Islet precursor cell (in vitro differentiated cells): ENCODE measurements around the gene CENPQ.
"Not testable (repeated sequence)": the region's sequence is repeated elsewhere in the genome, so short reads cannot be mapped to it uniquely, and the experiment has no call there.

Source experiments
- DNase-seq: peaks from one replicate; pipeline ENCODE4 v3.0.0-alpha.2; 2018

The CENPQ gene, protein sequence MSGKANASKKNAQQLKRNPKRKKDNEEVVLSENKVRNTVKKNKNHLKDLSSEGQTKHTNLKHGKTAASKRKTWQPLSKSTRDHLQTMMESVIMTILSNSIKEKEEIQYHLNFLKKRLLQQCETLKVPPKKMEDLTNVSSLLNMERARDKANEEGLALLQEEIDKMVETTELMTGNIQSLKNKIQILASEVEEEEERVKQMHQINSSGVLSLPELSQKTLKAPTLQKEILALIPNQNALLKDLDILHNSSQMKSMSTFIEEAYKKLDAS

DNA sequence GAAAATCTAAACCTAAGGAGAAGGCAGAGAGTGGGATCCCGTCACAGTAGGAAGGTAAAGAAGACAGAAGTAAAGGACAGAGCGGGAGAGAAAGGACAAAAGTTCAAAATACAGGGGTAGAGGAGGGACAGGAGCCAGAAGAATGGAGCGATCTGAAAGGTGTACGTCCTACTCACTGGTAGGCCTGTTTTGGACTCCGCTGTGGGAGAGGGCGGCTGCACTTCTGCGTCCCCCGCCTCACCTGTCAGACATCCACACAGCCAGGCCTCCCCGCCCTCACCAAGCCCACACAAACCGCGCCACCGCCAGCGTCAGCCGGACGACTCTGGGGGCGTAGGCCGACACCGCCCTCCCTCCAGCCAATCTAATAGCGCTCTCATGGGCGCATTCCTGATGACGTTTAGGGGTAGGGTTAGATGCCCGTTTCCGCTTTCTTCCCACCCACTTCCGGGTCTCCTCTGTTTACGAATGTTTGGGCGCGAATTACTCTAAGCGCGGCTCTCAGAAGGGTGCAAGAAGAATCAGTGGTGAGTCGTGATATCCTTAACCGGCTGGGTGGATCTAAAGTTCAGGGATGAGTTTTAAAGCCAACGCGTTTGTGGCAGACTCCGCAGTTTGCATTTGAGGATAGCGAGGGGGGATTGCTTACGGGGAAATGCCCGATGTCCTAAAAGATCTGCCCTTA, at the start of gene CENPQ, which contains the start of gene MMUT:
Gene CENPQ (plus strand): TSS at position 444 of the 685 bp plus-strand sequence. CDS start 6,807 bp downstream, outside the sequence.
Gene MMUT (minus strand): TSS at position 327 of the 685 bp plus-strand sequence. CDS start 3,787 bp downstream, outside the sequence.
- peak; percentile 98 for DNase-seq

DNA sequence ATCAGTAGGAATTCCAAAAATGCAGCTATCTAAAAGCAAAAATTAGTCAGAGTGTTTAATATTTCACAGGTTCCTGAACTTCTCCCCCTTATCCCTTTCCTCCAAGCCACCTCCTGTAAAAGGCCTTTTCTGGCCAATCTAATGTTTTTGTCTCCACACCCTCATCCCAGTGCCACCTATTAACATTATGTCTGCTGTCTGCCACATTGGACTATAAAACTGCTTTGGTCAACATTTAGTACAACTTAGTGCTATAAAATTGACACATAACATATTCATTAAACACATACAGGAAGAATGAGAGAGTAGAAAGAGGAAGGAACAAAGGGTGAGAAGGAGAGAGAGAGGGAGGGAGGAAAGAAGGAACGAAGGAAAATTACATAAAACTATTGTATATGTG, 47.8 kb upstream of the CENPQ start:
- no peak for DNase-seq

DNA sequence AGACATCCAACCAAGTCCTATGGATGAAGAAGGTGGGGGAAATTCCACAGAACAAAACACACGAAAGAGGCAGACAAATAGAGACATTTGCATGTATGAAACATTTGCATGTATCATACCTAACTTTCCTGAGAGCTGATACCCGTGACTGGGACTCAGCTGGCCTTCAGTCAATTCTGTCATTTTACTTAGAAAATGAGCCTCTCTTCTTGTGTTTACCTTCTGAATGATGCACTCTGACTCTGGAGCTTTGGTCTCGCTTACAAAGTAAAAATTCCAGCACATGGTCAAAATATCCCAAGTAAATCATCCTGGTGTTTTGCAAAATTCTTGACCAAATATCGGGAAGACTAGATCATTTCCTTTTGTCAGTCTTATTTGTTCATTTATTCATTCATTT, 47.0 kb upstream of the CENPQ start:
- DNase-seq = no peak

DNA sequence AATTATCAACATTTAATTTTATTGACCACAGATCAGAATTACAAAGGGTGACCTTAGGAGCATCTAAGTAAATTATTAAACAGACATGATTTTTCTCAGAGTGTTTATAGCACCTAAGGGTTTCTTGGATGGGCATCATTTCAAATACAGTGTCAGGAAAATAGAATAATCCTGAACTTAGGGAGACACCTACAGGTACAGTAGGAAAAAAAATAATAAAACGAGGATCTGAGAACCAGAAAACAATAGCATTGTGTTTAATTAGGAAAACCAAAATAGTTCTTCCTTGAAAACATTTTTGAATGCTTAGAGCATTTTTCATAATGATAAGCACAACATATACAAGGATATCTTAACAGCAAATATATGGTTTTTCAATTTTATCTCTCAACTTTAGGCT, 39.4 kb upstream of the CENPQ start:
- DNase-seq = no peak

DNA sequence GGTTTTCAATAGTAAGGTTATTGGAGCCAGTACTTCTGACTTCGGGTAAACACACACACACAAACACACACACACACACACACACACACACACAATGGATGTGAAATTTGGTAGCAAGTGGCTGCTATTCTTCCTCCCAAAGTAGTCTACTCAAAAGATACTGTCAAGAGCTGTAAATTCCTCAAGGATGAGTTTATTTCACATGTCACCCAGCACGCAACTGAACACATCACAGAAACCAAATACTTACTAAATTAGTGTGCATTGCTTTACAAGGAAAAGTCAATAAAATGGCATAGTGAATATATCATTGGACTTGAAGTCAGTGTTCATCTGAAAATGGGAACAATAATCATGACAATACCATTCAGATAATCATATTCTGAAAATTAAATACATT, 33.0 kb upstream of the CENPQ start:
- no peak for DNase-seq

DNA sequence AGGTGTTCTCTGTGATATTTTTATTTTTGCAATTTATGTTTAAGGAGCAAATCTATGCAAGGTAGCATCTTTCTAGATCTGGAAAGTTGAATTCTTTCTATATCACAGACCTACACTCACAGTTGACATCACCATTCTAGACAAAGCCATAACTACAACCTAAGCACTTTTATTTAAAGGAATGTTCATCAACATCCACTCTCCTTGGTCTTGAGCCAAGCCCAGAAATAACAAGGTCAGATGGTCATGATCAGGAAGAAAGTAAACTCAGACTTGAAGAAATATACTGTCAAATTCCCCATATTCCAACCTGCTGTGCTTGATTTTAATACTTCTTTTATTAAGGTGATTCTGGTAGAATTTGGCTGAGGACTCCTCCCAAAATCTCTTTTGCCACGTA, 32.3 kb upstream of the CENPQ start:
- DNase-seq = no peak

DNA sequence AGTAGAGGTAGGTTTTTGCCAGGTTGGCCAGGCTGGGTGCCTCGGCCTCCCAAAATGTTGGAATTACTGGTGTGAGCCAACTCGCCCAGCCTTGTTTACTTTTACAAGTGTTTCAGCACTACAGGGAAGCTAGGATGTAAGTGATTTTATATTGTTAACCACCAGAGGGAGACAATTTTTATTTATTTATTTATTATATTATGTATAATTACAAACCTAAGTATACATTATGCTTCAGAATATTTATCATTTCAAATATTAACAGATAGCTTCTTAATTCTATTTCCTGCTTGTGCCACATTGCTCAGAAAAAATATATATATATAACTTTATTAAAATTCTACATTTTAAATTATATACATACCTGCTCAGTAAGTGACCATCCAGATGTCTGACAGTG, 9.9 kb upstream of the CENPQ start:
- DNase-seq = no peak

DNA sequence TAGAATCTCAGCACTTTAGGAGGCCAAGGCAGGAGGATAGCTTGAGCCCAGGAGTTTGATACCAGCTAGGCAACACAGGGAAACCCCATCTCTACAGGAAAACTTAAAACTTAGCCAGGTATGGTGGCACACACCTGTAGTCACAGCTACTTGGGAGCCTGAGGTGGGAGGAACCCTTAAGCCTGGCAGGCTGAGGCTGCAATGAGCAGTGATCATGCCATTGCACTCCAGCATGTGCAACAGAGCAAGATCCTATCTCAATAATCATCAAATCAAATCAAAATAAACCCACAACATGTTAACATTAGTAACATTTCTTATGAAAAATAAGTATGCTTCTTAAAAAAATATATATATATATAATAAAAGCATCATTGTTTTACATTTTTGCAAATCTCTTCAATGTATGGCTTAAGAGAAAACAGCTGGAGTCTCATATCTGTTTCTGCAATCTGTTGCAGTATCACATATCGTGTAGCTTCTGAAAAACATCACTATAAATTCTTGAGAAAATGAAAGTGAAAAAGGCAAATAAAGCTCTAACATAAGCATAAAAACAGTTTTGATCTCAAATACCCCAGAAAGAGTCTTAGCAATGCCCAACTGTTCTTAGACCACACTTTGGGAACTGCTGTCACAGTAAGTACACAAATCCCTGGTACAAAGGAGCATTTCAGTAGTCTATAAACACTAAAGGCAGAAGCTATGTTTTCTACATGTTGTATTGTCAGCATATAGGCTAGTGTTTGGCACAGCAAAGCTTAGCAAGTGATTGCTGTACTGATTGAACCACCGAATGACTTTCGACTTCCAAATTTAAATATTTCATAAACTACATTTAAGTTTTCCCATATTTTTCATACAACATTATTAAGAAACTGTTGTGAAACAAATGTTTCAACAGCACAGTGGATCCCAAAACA, 8.1 kb upstream of the CENPQ start:
- DNase-seq = no peak

DNA sequence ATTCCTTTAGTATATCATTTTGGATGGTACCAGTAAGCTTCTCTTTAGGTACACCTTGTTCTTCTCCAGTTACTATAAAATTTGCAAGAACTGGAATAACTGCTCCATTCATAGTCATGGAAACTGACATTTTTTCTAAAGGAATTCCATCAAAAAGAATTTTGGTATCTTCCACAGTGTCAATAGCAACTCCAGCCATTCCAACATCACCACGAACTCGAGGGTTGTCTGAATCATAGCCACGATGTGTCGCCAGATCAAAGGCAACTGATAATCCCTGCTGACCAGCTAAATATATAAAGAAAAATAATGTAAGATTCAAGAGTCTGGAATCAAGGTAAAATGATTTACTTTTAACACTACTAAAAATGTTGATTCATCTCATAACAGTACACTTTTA, 5.4 kb upstream of the CENPQ start:
- DNase-seq = no peak

DNA sequence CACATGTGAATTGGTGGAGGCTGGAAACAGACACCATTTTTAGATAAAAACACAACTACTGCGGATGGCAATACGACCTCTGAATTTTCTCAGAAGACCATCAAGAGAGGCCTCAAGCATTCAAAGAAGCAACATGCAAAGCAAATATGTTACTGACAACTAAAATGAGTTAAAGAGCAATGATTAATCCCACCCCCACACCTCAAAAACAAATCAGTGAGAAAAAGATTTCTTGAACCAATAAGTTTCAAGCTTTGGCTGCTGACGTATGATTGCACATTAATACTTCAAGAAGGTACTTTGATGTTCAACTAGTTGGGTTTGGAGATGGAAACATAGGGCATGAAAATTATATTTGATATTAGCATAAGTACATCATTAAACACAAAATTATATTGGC, 1.1 kb upstream of the CENPQ start:
- no peak for DNase-seq

DNA sequence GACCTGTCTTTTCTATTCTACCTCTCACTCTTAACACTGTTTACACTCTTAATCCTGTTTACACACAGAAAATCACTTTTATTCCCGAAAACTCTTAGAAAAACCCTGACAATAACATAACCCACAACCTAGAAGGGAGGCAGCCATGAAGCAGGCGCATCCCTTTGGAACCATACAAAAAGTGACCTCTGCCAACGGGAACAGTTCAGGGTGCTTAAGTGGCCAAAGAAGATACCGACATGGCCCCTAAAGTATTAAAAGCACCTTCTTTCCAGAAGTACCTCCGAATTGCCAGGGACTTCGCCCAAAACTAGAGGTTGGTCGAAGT, 607 bp upstream of the CENPQ start:
- DNase-seq = no peak

DNA sequence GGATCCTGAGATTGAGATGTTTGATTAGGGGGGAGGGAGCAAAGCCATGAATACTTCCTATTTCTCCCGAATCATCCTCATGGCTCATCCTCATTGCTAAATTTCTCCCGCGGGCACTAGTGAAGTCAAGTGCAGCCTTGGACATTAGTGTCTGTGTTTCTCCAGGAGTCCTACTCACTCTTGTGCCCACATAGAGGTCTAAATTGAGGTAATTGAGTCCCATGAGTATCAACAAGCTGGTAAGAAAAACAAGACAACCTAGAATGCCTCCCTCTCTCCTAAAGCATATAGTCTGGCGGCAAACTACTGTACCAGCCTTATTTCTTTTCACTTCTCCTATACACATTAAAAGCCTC, 420 bp downstream of the CENPQ start:
- no peak for DNase-seq

DNA sequence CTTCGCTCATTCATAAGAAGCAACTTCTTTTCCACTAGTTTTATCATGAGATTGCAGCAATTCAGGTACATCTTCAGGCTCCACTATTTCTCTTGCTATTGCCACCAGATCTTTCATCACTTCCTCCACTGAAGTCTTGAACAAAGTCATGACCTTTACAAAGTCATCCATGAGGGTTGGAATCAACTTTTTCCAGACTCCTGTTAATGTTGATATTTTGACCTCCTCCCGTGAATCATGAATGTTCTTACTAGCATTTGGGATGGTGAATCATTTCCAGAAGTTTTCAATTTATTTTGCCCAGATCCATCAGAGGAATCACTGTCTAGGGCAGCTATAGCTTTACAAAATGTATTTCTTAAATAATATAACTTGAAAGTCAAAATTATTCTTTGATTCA, 1.5 kb downstream of the CENPQ start:
- DNase-seq = no peak

DNA sequence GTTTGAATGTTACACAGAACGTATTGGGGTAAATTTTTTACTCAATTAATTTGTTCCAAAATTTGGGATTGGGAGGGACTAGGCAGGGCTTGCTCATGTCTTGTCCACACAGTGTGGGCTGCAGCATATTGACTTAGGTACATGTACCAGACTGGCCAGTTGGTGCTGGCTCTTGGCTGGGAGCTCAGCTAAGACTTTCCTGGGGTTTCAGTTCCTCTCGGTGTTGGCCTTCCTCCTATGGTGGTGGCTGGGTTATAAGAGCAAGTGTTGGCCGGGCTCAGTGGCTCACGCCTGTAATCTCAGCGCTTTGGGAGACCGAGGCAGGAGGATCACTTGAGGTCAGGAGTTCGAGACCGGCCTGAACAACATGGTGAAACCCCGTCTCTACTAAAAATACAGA, 4.9 kb downstream of the CENPQ start:
- DNase-seq = no peak

DNA sequence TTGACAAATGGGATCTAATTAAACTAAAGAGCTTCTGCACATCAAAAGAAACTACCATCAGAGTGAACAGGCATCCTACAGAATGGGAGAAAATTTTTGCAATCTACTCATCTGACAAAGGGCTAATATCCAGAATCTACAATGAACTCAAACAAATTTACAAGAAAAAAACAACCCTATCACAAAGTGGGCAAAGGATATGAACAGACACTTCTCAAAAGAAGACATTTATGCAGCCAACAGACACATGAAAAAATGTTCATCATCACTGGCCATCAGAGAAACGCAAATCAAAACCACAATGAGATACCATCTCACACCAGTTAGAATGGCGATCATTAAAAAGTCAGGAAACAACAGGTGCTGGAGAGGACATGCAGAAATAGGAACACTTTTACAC, 13.4 kb downstream of the CENPQ start:
- DNase-seq = not testable (repeated sequence)

DNA sequence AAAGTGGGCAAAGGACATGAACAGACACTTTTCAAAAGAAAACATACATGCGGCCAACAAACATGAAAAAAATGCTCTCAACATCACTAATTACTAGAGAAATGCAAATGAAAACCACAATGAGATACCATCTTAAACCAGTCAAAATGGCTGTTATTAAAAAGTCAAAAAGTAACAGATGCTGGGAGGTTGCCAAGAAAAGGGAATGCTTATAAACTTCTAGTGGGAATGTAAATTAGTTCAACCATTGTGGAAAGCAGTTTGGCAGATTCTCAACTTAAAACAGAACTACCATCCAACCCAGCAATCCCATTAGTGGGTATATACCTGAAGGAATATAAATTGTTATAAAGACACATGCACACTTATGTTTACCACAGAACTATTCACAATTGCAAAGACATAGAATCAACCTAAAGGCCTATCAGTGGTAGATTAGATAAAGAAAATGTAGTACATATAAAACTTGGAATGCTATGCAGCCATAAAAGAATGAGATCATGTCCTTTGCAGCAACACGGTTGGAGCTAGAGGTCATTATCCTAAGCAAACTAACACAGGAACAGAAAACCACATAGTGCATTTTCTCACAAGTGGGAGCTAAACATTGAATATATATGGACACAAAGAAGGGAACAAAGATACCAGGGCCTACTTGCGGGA, 16.3 kb downstream of the CENPQ start:
- no peak for DNase-seq

DNA sequence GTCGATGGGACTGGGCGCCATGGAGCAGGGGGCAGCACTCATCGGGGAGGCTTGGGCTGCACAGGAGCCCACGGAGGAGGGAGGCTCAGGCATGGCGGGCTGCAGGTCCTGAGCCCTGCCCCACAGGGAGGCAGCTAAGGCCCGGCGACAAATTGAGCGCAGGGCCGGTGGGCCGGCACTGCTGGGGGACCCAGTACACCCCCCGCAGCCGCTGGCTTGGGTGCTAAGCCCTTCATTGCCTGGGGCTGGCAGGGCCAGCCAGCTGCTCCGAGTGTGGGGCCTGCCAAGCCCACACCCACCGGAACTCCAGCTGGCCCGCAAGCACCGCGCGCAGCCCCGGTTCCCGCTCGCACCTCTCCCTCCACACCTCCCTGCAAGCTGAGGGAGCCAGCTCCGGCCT, 18.7 kb downstream of the CENPQ start:
- not testable (repeated sequence) for DNase-seq

DNA sequence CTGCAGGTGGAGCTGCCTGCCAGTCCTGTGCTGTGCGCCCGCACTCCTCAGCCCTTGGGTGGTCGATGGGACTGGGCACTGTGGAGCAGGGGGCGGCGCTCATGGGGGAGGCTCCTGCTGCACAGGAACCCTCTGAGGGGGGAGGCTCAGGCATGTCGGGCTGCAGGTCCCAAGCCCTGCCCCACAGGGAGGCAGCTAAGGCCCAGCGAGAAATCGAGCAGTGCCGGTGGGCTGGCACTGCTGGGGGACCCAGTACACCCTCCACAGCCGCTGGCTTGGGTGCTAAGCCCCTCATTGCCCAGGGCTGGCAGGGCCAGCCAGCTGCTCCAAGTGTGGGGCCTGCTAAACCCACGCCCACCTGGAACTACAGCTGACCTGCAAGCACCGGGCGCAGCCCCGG, 20.2 kb downstream of the CENPQ start:
- not testable (repeated sequence) for DNase-seq

DNA sequence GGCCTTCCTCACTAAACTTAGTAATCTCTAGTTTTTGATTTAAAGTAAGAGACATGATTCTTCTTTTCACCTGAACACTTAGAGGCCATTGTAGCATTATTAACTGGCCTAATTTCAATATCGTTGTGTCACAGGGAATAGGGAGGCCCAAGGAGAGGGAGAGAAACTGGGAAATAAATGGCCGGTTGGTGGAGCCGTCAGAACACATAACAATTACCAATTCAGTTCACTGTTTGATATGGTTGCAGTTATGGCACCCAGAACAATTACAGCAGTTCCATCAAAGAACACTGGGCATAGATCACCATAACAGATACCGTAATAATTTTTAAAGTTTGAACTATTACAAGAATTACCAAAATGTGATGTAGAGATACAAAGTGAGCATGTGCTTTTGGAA, 27.5 kb downstream of the CENPQ start:
- DNase-seq = no peak

DNA sequence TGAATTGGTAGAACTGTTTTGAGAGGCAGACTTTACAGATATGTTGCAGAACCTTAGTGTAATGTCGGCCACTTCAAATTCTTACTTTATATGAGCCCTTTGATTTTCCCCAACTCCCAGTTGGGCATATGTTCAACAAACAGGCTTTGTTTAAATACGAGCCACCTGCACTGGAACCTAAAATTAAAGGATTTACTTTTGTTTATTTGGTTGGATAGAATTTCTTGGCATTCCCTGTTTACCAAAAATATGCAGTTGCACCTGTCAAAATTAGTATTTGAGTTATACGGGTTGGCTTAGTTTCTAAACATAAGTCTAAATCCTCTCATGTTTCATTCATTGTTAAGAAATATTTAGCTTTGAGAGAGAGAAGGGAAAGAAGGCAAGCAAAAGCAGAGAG, 34.1 kb downstream of the CENPQ start:
- no peak for DNase-seq

DNA sequence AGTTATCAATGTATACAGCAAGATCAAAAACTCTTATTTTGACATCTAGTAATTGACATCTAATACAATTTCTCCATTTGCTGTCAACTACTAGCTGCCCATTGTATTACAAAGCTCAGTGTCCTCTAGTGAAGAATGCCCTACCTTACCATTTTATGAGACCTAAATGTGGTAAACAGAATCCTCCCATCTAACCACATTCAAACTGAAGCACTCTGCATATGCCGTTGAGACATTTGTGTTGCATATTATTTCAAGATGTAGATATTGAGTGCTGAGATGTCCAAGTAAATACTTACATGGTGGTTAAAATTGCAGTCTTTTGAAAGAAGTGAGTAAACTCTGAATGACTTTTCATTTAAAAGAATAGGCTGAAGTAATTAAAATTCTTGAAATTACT, 36.0 kb downstream of the CENPQ start:
- DNase-seq = no peak

DNA sequence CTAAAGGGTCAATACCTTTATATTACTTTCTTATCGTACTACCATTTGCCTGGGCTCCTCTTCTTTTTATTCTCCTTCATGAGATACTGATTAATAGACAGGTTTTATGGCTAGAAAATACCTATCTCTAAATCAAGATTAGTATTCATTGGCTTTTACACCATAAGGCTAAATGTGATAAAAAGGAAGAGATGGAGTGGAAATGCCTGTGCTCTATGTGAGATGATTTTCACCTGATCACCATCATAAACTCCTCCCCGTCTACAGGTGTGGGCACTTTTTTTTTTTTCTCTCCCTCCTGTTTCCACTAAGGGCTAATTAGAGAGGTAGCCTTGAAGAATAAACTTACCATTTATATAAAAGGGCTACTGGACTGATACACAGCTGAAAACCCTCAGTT, 36.5 kb downstream of the CENPQ start, which contains the start of gene GLYATL3:
Gene GLYATL3 (plus strand): TSS at position 301 of the 400 bp plus-strand sequence. CDS start 12,068 bp downstream, outside the sequence.
- DNase-seq = no peak

DNA sequence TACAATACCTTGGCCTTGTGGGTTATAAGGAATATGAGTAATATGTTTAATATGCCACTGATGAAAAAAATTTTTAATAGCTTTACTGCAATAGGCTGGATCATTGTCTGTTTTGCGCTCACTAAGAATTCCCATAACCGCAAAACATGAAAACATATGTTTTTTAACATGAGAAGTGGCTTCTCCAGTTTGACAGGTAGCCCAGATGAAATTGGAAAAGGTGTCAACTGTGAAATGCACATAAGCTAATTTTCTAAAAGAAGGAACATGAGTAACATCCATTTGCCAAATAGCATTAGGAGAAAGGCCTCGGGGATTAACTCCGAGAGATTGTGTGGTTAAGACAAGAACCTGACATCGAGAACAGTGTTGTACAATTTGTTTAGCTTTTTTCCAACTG, 41.5 kb downstream of the CENPQ start:
- DNase-seq = no peak
